MCF 10A (cell line): ENCODE data around the gene RIPPLY3. TPM values are rescaled to one million over a fixed set of nuclear protein-coding genes. Genes with fewer than 3 reads are reported as not detected.

Source experiments
- BruUV-seq: library from RNA; stranded (reverse); fragments of 400-500 nt; replicated peaks from 2 replicates; lab custom pipeline; 2021; lab: Mats Ljungman, UMichigan
- CTCF ChIA-PET: fragments of 300-600 bp; sonication (Branson Sonifier 250); formaldehyde crosslinking; extraction: SDS; loops from one replicate; lab custom pipeline; 2021; ENCODE audit warnings: antibody characterized with exemption, inconsistent platforms; lab: Yijun Ruan, JAX
- POLR2A ChIA-PET: fragments of 300-600, 350-650 bp; sonication (Branson Sonifier 250); formaldehyde crosslinking; extraction: SDS; loops from one replicate; lab custom pipeline; 2020; ENCODE audit warnings: antibody characterized with exemption, inconsistent platforms; lab: Yijun Ruan, JAX
- DNase-seq: peaks from one replicate; pipeline ENCODE4 v3.0.0-alpha.2; 2018; ENCODE audit not compliant: unreplicated experiment
- H3K27ac Mint-ChIP-seq: one replicate; pipeline ENCODE4 v1.8.0; 2022; ENCODE audit warnings: mild to moderate bottlenecking, low read depth, mixed read lengths; ENCODE audit not compliant: unreplicated experiment
- H3K27me3 Mint-ChIP-seq: one replicate; pipeline ENCODE4 v1.8.0; 2022; ENCODE audit warnings: mixed read lengths; ENCODE audit not compliant: insufficient read depth, unreplicated experiment
- H3K36me3 Mint-ChIP-seq: one replicate; pipeline ENCODE4 v1.8.0; 2022; ENCODE audit warnings: mild to moderate bottlenecking, moderate library complexity, mixed read lengths; ENCODE audit not compliant: insufficient read depth, unreplicated experiment
- H3K4me1 Mint-ChIP-seq: one replicate; pipeline ENCODE4 v1.8.0; 2022; ENCODE audit warnings: mixed read lengths; ENCODE audit not compliant: insufficient read depth, unreplicated experiment
- H3K4me3 Mint-ChIP-seq: one replicate; pipeline ENCODE4 v1.8.0; 2022; ENCODE audit warnings: mild to moderate bottlenecking, moderate library complexity, mixed read lengths; ENCODE audit not compliant: unreplicated experiment
- H3K9me3 Mint-ChIP-seq: one replicate; pipeline ENCODE4 v1.8.0; 2022; ENCODE audit warnings: mixed read lengths; ENCODE audit not compliant: unreplicated experiment
- CTCF ChIP-seq: fragments of 200-600 bp; IDR thresholded peaks from one replicate; pipeline ENCODE4 v1.8.0; 2022; ENCODE audit warnings: antibody characterized with exemption, mild to moderate bottlenecking; ENCODE audit not compliant: unreplicated experiment
- intact Hi-C: fragments of 100-400 bp; cut with micrococcal nuclease; formaldehyde crosslinking; loops from 2 replicates; pipeline ENCODE4 v1.14.1; 2022
- total RNA-seq: library from RNA; stranded (reverse); gene quantifications from 2 replicates; pipeline ENCODE4 v1.2.3, GENCODE V29; 2022

Gene RIPPLY3
- total RNA-seq, 1 experiment from 2014 or later: not detected

DNA sequence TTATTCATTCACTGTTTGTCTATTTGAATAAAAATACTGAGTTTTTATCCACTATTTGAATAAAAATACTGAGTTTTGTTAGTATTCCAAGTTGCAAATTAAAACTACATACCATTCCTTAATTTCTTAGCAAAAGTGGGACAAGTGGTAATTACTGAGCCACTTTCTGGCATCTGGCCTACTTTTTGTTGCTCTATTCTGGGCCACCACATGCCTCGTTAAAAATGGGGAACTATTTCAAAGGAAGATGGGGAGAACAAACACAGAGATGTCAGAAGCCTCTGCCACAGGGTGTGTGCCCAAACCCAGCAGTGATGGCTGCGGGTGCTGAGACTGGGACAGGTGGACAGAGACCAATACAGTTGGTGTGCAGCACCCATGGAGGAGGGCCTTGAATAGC, 51.8 kb downstream of the RIPPLY3 start:
- ChIA-PET CTCF (no interaction called here), POLR2A (no interaction called here)
- DNase-seq: no peak
- no peaks in the 10 kb centered on the region for H3K9me3 Mint-ChIP-seq
- no peaks in the 10 kb centered on the region for H3K36me3 Mint-ChIP-seq
- no TSS peak for BruUV-seq
- no peak overlapping the region for H3K27ac Mint-ChIP-seq
- no peak for TF ChIP-seq CTCF
- intact Hi-C loops: no loop called here
- no peaks in the 10 kb centered on the region for H3K27me3 Mint-ChIP-seq
- H3K4me1 Mint-ChIP-seq: peaks cover 6% of the 10 kb centered on the region
- H3K4me3 Mint-ChIP-seq: no peak overlapping the region

DNA sequence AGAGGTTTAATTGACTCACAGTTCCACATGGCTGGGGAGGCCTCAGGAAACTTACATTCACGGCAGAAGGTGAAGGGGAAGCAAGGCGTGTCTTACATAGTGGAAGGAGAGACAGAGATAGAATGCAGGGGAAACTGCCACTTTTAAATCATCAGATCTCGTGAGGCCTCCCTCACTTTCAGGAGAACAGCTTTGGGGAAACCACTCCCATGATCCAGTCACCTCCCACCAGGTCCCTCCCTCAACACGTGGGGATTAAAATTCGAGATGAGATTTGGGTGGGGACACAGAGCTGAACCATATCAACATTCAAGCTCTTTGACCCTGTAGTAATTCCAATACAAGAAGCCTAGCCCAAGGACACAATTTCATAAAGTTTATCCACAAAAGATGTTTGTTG, 52.7 kb downstream of the RIPPLY3 start:
- intact Hi-C loops: no loop called here
- ChIA-PET CTCF (no interaction called here), POLR2A (no interaction called here)
- Mint-ChIP-seq H3K27me3 (no peaks in the 10 kb centered on the region), H3K36me3 (no peaks in the 10 kb centered on the region), H3K9me3 (no peaks in the 10 kb centered on the region), H3K4me1 (peaks cover 6% of the 10 kb centered on the region), H3K27ac (no peak overlapping the region), H3K4me3 (no peak overlapping the region)
- no peak for DNase-seq
- BruUV-seq: no TSS peak
- no peak for TF ChIP-seq CTCF

DNA sequence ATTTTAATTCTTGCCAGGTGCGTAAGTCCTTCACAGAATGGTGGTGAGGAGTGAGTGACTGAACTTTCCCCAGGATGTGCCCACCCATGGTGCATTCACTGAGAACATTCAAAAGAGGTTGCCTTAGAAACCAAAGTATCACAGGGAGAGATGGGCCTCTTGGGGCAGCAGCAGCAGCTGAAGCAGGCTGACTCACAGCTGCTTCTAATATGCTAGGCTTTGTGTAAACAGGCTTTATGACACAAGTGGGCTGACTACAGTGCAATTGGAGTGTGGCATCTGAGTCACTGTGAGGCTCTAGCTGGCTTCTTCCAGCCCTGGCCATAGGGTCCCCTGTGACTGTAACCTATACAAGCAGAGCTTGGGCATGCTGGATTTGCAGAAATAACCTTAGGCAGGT, 53.8 kb downstream of the RIPPLY3 start:
- Mint-ChIP-seq H3K9me3 (no peaks in the 10 kb centered on the region), H3K4me1 (peaks cover 6% of the 10 kb centered on the region), H3K27me3 (no peaks in the 10 kb centered on the region), H3K27ac (no peak overlapping the region), H3K4me3 (no peak overlapping the region), H3K36me3 (no peaks in the 10 kb centered on the region)
- ChIA-PET POLR2A (interaction anchor here (0.5 to 1.2 kb wide), 5 partner anchors 10 to 44 kb away, joined by 3 to 7 read pairs (median 3); partner anchors contain the start of genes PIGP and TTC3), CTCF (interaction anchor here (0.6 kb wide), 1 partner anchor 27 kb away, joined by 3 read pairs; no protein-coding TSS in a partner anchor)
- TF ChIP-seq CTCF: no peak
- intact Hi-C loops: no loop called here
- peak; percentile 81 for DNase-seq
- no TSS peak for BruUV-seq

- intact Hi-C loops: no loop called here
- H3K4me3 Mint-ChIP-seq: no peak overlapping the region
- TF ChIP-seq CTCF: no peak
- no peaks in the 10 kb centered on the region for H3K9me3 Mint-ChIP-seq
- H3K36me3 Mint-ChIP-seq: peaks cover 12% of the 10 kb centered on the region
- no peaks in the 10 kb centered on the region for H3K27me3 Mint-ChIP-seq
- ChIA-PET CTCF (no interaction called here), POLR2A (interaction anchor here (0.6 to 1.0 kb wide), 4 partner anchors 9 to 30 kb away, joined by 3 to 4 read pairs (median 4); no protein-coding TSS in a partner anchor)
- no peak for DNase-seq
- no peak overlapping the region for H3K27ac Mint-ChIP-seq
- peaks cover 6% of the 10 kb centered on the region for H3K4me1 Mint-ChIP-seq
- no TSS peak for BruUV-seq
These were observed 55.6 kb downstream of the RIPPLY3 start for GRCh38 chr21:37061926-37062592.
